ENCODE results near the gene RNF180. TPM values are rescaled to one million over a fixed set of nuclear protein-coding genes. Genes with fewer than 3 reads are reported as not detected.

The RNF180 gene
- total and polyA plus RNA-seq, 2 donors (not counting 3 experiments of a cell fraction or from before 2014, with no cell fraction given) = 0.62 to 5.6 TPM

DNA sequence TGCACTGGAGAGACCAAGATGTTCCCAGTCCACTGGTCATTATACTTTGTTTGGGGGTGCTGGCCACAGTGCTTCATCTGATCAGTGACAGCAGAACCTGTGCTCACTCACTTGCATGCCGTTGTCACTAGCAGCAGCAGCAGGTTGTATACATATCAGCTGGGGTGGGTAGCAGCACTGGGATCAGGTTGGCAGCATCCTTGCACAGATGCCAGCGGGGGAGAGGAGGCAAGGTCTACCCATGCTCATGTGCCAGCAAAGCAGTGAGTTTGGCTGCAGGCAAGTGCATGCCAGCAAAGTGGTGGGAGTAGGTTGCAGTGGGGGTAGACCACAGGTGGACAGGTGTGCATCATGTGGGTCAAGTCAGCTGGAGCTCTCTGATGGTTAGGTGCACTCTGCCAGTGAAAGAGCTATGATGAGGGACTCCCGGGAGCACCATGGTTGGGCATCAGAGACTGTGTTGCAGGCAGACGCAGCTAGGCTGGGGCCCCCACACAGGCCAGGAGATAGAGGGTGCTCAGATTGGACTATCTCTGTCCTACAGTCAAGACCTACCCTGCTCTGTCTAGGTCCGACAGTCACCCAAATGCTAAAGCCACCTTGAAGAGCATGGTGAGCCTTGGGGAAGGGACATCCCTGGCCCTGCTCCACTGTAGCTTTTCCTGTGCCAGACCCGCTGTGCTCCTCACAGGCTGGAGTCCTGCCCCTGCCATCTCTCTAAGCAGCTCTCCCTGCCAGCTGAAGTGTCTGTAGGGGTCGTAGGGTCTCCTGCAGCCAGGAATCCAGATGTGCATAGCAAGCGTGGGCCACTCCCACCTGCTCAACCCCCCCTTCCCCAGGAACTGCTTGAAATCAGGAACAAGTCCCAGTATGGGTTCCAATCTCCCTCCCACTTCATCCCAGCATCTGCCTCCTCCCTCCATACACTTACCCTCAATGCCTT is 119.8 kb downstream of the RNF180 start:
- dilution Hi-C loops (cut with MboI; ENCODE audit: extremely low pct_ligation_motif_present, low sequenced_read_pairs) = no loop called here
- POLR2A ChIA-PET = no interaction called here

More for the DNA sequence above, 119.8 kb downstream of the RNF180 start:
- Histone ChIP-seq H3K9me3 (replicated peaks; ENCODE audit: control insufficient read depth, insufficient read depth, low read length) (no peaks in the 10 kb centered on the region), H3K36me3 (ENCODE audit: control insufficient read depth in 2 of 2, extremely low read depth in 1 of 2, insufficient read depth in 2 of 2, low read length in 2 of 2) (no peaks in the 10 kb centered on the region), H3K9ac (replicated peaks; ENCODE audit: extremely low read depth, insufficient read depth, low read length) (no peak overlapping the region), H3K27me3 (ENCODE audit: control insufficient read depth in 2 of 2, insufficient read depth in 2 of 2, low read length in 2 of 2) (no peaks in the 10 kb centered on the region), H3K4me2 (ENCODE audit: insufficient read depth, low read length) (no peak overlapping the region), H3K79me2 (ENCODE audit: control insufficient read depth, insufficient read depth, low read length) (no peaks in the 10 kb centered on the region), H3K4me3 (replicated peaks in 1 of 3; ENCODE audit: insufficient read depth in 1 of 3, low read depth in 1 of 3, low read length in 3 of 3) (no peak overlapping the region), H3K4me1 (ENCODE audit: control insufficient read depth, extremely low read depth, insufficient read depth, low read length) (no peaks in the 10 kb centered on the region), H2AFZ (ENCODE audit: low read depth, low read length) (no peak overlapping the region), H3K27ac (ENCODE audit: insufficient read depth, low read depth, low read length) (no peak overlapping the region), H3K9me1 (replicated peaks; ENCODE audit: control insufficient read depth, extremely low read depth, insufficient read depth, low read length) (no peaks in the 10 kb centered on the region), H4K20me1 (replicated peaks; ENCODE audit: control insufficient read depth, extremely low read depth, insufficient read depth, low read length) (no peaks in the 10 kb centered on the region)
- no TSS peak for BruUV-seq (replicated peaks)
- FAIRE-seq (no peak), DNase-seq (ENCODE audit: low read depth, low spot score) (no peak)
- intact Hi-C loops (cut with micrococcal nuclease) = no loop called here
- CTCF ChIA-PET = no interaction called here
- TF ChIP-seq FOS (IDR thresholded peaks at IDR 0.05; ENCODE audit: borderline replicate concordance, insufficient read depth, low read length) = no peak
- TF ChIP-seq, protein P1, sequence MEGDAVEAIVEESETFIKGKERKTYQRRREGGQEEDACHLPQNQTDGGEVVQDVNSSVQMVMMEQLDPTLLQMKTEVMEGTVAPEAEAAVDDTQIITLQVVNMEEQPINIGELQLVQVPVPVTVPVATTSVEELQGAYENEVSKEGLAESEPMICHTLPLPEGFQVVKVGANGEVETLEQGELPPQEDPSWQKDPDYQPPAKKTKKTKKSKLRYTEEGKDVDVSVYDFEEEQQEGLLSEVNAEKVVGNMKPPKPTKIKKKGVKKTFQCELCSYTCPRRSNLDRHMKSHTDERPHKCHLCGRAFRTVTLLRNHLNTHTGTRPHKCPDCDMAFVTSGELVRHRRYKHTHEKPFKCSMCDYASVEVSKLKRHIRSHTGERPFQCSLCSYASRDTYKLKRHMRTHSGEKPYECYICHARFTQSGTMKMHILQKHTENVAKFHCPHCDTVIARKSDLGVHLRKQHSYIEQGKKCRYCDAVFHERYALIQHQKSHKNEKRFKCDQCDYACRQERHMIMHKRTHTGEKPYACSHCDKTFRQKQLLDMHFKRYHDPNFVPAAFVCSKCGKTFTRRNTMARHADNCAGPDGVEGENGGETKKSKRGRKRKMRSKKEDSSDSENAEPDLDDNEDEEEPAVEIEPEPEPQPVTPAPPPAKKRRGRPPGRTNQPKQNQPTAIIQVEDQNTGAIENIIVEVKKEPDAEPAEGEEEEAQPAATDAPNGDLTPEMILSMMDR (IDR thresholded peaks at IDR 0.05; ENCODE audit: extremely low read depth in 1 of 2, insufficient read depth in 1 of 2, low read depth in 1 of 2, low read length in 2 of 2) = no peak
- TF ChIP-seq MYC (IDR thresholded peaks at IDR 0.05; ENCODE audit: low read depth, low read length) = no peak
- TF ChIP-seq JUN (IDR thresholded peaks at IDR 0.05; ENCODE audit: borderline replicate concordance, insufficient read depth, insufficient read length, low read depth) = no peak
- TF ChIP-seq EZH2 (IDR thresholded peaks at IDR 0.05; ENCODE audit: borderline replicate concordance, low read depth, low read length, severe bottlenecking) = no peak
- TF ChIP-seq POLR2AphosphoS5 (IDR thresholded peaks at IDR 0.05; ENCODE audit: insufficient read depth, low read depth, low read length) = no peak
- TF ChIP-seq, protein P2, sequence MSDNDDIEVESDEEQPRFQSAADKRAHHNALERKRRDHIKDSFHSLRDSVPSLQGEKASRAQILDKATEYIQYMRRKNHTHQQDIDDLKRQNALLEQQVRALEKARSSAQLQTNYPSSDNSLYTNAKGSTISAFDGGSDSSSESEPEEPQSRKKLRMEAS (IDR thresholded peaks at IDR 0.05; ENCODE audit: insufficient read depth, insufficient read length) = no peak
- TF ChIP-seq POLR2A (IDR thresholded peaks at IDR 0.05; ENCODE audit: low read depth, low read length) = no peak
- no peak for TF ChIP-seq GATA2 (IDR thresholded peaks at IDR 0.05; ENCODE audit: insufficient read depth, insufficient read length, low read depth, low read length)

Measured in endothelial cell of umbilical vein (primary cell).